Activated CD4-positive, alpha-beta T cell treated with anti-CD3 and anti-CD28 coated beads, Interleukin-2, amount 50 U/mL, for 48 hours (primary cell): ENCODE results near the gene IDI1.
"Not testable (repeated sequence)": the region's sequence is repeated elsewhere in the genome, so short reads cannot be mapped to it uniquely, and the experiment has no call there.

Experiments used
- DNase-seq, 2 experiments: peaks; one replicate each; pipeline ENCODE4 v3.0.0-alpha.2; 2020

Gene IDI1

DNA sequence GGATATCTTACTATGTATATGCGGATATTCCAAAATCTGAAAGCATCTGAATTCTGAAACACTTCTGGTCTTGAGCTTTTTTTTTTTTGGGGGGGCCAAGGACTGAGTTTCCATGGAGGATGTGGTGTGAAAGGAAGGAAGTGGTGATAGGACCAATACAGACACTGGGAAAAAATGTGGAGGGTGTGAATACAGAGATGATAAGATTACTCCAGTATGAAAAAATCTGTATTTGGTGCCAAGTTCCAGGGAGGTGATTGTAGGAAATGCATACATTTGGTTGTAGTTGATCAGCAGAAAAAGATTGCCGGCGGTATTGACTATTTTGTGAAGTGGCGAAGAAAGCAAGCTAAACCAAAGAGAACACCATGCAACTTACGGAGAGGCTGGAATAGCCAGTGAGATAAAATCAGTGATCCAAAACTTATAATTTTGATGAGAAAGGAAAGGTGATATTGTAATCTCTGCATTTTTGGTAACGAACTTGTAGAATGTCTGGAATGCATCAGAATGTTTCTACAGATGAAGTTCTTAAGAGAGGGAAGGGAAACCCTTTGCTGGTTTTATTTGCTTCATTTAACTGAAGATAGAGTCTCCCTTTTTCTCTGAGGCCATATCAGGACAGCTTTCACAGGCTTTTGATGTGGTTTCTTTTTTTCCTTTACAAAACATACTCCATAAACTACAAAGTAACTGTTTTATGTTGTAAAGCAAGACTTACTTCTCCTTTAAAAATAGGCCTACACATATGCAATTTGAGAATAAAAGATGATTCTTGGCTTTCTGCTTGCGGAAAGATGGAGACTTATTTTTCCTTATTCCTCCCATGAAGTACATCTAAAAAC is 13.2 kb upstream of the IDI1 start:
- no peak for DNase-seq

DNA sequence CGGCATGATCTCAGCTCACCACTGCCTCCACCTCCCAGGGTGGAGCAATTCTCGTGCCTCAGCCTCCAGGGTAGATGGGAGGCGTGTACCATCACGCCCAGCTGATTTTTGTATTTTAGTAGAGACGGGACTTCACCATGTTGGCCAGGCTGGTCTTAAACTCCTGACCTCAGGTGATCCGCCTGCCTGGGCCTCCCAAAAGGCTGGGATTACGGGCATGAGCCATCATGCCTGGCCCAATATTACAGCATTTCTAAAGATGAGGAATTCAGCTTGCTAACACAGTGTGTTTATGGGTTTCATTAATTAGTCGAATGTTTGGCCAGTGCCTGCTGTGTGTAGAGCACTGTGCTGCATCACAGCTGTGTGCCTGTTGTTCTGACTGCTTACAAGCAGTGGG is 11.0 kb upstream of the IDI1 start:
- DNase-seq = no peak

DNA sequence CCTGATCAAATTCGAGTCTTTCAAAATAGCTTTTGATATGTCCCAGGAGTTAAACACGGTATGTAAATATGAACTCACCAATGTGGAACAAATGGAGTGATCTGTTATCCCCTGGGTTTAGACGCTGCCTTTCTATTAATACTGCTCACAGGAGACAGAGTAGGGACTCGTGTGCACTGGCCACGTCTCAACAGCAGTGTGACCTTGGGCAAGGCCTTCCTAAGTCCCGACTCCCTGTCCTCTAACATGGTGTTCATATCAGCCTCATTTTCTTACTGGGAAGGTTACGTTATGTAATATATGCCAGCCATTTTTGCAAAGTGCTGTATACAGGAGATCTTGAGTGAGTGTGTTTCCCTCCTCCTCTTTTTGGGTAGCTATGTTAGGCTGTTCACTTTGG is 9.1 kb upstream of the IDI1 start:
- DNase-seq = no peak

DNA sequence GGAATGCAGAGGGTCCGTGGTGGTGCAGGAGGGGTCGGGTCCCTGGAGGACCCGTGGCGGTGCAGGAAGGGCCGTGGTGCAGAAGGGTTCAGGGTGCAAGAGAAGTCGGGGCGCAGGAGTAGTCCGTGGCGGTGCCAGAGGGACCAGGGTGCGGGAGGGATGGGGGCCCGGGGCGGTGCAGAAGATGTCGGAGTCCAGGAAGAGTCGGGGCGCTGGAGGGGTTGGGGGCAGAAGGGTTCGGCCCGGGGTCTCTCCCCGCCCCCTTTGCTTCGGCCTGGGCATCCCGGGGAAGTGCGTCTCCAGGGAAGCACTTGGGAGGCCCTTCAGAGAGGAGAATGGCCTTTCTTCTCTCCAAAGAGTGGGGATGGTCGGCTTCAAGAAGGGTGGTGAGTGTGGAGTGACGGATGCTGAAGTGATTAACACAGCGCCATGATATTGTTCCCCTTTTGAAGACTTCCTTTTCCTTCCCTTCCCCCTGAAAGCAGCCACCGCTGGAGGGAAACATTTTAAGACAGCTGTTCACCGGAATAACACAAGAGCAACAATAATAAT is 8.3 kb upstream of the IDI1 start:
- DNase-seq = peak in 1 of 2 experiments; percentile 19

DNA sequence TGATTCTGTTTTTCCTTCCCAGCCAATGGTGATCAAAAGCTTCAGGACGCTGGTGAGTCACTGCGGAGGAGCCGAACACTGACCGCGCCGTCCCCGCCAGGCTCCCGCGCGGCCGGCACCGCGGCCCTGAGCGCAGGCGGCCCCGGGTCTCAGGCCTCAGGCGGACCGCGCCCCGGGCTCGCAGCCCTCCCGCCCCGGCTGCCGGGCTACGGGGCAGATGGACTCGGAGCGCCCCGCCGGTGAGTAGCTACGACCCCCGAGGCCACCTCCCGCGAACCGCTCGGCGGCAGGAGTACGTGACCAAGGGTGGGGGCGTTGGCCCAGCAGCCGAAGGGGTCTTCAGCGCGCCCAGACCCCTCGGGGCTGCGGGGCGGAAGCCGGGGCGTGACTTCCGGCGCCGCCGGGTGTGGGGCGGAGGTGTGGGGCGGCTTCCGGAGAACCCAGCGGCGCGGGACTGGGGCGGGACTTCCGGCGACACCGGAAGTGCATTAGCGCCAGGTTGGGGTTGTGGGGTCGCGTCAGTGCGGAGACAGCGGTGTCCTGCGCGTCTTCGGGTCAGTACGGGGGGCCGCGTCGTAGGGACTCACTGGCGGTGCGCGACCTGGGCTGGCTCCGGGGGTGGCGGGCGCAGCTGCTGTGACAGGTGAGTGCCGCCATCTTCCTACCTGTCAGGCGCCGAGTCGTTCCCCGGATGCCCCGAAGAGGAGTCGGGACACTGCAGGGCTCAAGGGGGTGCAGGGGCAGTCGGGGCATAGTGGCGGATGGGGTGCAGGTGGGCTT is 7.6 kb upstream of the IDI1 start, which contains the start of gene WDR37:
Gene WDR37 (plus strand): TSS at position 60 of the 780 bp plus-strand sequence. CDS start 15,771 bp downstream, outside the sequence.
- peak; percentile 88 to 90 for DNase-seq

DNA sequence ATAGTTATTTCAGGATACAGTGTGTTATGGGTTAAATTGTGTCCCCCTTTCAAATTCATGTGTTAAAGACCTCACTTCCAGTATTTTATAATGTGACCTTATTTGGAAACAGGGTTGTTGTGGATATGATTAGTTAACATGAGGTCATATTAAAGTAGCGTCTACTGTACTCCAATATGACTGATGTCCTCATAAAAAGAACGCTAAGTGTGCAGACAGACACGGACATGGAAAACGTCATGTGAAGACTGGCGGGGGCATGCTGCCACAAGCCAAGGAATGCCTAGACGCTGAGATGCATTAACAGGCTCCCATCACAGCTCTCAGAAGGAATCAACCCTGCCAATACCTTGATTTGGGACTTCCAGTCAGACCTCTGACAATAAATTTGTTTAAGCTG is 5.8 kb upstream of the IDI1 start:
- DNase-seq = no peak

DNA sequence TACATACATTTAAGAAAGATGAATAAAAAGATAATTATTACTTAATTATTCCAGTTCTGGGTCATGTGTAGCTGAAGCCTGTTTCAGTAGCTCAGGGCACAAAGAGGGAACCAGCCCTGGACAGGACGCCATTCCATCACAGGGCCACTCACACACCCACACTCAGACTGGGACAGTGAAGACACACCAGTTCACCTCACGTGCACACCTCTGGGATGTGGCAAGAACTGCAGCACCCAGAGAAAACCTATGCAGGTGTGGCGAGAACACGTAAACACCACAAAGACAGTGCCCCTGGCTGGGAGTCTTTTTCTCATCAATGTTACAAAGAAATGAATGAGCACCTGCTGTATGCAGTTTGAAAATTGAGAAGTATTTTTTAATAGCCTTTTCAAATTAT is 1.6 kb upstream of the IDI1 start:
- DNase-seq = peak; percentile 32 to 49

DNA sequence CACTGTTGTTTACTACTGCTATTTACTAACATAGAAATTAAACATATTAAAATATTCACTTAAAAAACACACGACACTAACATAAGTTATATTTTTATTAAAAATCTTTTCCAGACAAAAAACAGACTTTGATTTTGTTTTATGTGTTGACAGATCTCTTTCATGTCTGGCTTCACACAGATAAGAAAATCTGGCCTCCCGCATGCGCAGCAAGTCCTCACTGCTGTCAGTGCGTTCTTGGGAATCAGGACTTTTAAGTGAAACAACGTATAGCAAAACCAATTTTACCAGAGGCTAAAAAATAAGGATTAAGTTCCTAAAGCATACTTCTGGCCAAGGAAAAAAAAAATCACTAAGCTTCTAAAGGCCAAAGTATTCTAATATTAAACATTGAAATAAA is 1.2 kb upstream of the IDI1 start:
- DNase-seq = peak in 1 of 2 experiments; percentile 45

DNA sequence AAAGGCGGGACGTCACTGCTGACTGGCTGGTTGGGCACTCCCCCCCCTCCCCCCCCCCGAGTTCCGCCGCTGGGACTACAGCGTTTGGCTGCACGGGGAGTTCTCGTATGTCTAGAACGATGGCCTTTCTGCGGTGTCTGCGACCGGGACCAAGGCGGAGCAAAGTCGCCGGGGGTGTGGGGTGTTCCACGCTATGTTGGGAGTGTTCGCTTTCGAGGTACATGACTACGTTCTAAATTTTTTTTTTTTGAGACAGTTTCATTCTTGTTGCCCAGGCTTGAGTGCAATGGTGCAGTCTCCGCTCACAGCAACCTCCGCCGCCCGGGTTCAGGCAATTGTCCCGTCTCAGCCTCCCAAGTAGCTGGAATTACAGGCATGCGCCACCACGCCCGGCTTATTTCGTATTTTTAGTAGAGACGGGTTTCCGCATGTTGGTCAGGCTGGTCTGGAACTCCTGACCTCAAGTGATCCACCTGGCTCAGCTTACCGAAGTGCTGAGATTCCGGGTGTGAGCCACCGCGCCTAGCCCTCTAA is 573 bp upstream of the IDI1 start:
- no peak for DNase-seq

DNA sequence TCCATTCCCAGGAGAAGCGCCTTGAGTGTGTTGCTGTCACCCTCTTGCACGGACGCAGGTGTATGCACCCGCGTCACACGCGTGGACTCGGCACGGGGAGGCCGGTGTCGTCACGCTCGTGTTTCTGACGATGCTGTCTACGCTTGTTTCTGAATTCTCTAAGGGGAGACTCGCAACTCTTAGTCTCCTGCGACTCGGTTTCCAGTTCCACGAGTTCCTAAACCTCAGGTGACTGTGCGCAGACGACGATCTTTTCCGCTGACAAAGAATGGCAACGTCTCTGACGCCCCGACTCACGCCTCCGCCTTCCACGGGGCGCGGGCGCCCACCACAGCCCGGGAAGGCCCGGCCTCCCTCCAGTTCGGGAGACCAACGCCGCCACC is 579 bp downstream of the IDI1 start:
- DNase-seq = no peak

DNA sequence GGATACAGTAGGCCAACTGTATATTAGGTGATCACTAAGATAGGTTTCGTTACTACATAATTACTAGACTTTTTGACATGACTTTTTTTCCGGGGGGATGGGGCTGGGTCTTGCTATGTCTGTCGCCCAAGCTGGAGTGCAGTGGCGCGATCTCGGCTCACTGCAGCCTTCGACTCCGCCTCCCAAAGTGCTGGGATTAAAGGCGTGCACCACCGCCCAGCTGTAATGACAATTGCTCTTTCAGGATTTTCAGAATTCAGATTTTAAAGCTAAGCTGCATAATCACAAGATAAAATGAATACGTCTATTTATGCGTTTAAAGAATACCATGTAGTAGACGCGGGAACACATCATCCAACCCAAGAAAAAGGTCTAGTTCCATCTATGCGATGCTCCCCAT is 982 bp downstream of the IDI1 start:
- DNase-seq = peak in 1 of 2 experiments; percentile 36

DNA sequence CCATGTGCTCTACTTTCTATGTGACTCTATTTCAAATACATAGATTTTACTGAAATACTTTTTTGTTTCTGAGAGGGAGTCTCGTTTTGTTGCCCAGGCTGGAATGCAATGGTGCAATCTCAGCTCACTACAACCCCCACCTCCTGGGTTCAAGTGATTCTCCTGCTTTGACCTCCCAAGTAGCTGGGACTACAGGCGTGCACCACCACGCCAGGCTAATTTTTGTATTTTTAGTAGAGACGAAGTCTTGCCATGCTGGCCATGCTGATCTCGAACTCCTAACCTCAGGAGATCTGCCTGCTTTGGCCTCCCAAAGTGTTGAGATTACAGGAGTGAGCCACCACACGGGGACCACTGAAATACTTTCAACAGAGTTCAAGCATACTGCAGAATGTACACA is 3.5 kb downstream of the IDI1 start:
- DNase-seq = no peak

DNA sequence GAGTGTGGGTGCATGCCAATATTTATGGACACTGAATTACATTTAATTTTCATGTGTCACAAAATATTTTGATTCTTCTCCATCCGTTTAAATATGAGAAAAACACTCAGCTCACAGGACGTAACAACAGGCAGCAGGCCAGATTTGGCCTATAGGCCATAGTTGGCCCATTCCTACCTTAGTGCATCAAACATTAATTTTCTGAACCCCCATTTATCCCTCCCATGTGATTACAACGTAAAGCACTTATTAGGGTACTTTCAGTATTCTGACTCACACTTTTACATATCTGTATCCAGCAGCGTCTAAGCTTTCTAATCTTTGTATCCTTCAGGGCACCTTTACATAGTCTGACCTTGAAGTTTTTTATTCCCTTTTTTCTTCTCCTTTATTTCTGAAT is 4.0 kb downstream of the IDI1 start:
- DNase-seq = no peak

DNA sequence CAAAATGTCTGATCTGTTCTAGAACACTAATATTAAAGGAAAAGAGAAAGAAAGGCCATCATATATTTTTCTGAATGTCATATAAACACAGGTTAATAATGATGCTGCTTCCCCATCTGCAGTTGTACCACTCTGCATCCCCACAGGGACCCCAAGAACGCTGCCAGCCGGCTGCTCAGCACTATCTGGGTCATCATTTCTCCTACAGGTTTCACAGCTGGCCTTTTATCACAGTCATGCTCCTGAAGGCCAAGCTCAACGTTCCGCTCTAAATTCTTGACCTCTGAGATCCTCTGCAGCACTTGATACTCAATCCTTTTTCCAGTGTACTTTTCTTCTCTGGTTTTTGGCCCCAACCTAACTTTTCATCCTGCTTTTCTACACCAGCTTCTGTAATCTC is 4.8 kb downstream of the IDI1 start:
- no peak for DNase-seq

DNA sequence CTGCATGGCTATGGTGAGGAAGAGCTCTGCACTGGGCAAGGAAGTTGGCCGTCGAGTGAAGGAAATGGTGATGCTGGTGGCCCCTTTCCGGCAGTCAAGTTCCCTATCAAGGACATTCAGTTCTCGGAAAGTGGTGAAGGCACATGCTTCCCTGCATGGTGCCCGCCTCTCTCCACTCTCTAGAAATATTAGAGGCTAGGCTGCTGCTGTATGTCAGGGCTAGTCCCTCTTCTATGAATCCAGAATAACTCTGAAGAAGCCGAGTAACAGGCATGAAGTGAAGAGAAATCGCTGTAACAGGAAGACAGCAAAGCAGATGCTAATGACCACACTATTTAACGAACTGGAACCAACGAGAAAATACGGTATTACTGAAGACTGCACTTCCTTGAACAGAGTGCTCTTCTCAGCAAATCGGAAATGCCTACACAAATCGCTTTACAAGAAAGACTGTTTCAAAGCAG is 5.4 kb downstream of the IDI1 start:
- no peak for DNase-seq

DNA sequence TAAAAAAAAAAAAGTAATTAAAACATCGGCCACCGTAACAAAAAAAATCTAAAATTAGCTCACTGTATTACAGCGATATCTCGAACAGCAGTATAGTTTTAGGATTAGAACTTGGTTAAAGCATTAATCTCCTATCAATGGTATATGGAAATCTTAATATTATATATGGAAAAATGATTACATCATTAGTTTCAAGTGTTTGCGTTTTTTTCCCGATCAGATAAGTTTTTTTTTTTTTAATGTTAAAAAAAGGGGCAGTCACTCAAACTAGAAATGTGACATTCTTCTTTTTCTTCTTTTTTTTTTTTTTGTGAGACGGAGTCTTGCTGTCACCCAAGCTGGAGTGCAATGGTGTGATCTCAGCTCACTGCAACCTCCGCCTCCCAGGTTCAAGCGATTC is 7.4 kb downstream of the IDI1 start:
- DNase-seq = no peak

DNA sequence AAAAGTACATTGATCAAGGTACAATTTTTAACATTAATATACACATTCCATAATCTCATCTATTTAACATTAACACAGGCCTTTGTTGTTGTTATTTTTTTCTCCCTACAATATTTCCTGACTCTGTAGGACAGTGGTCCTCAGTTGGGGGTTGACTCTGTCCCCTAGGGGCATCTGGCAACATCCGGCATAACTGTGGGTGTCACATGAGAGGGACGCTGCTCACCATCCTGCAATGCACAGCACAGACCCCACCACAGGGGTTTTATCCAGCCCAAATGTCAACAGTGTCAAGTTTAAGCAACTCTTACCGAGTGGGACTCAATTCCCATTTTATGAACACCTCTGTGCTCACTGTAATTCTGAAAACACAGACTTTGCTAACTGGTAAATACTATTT is 8.8 kb downstream of the IDI1 start:
- no peak for DNase-seq

DNA sequence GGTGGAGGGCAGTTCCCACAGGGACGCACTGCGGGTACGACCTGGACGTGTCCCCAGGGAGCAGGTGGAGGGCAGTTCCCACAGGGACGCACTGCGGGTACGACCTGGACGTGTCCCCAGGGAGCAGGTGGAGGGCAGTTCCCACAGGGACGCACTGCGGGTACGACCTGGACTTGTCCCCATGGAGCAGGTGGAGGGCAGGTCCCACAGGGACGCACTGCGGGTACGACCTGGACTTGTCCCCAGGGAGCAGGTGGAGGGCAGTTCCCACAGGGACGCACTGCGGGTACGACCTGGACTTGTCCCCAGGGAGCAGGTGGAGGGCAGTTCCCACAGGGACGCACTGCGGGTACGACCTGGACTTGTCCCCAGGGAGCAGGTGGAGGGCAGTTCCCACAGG is 10.2 kb downstream of the IDI1 start:
- not testable (repeated sequence) for DNase-seq

DNA sequence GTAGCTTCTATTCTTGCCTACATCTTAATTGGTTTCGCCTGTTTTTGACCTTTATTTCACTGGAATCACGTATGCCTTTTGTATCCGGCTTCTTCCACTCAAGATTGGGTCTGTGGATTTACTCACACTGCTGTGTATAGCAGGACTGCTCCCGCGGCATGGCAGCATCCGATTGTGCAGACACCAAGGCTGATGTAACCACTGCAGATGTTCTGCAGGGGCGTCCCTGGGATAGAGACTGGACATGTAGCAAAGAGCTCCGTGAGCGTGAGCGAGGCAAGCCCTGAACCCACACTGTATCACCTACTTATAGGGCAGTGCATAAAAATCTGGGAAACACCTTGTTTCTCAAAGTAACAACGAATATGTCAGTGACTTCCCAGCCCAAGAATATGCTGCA is 11.8 kb downstream of the IDI1 start:
- no peak for DNase-seq

DNA sequence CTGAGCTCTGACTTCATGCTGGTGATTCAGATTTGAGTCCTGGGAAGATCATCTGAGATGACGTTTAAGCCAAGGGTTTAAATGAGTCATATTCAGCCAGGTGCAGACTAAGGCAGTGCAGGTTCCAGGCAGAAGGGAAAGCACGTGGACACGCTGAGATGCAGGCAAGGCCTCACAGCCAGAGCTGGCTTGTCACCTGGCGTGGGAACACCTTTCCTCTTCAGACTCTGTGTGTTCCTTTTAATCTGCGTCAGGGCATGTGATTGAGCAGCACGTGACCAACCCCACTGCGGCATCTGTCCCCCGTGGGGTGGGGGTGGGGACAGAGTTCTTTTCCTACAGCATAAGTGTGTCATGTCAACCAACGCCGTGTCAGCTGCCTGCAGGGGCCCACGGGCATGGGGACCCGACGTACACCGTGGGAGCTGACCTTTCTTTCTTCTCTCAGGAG is 12.6 kb downstream of the IDI1 start:
- DNase-seq = no peak

DNA sequence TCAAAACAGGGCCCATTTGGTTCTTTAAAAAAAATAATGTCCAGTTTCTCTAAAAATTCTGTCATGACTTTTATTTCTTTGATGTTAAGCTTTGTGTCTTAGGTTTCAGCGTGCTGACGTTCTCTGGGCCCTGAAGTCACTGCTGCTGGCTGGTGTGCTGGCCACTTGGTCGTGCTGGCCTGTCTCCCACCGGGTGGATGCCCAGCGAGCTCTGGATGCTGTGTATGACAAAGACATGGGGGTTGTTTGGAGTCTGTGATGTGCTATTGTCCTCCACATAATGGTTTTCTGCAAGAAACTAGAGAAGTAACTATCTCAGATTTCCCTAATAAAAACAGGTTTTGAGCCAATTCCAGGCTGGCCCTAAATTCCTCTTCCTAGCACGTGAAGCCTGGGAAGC is 13.7 kb downstream of the IDI1 start:
- no peak for DNase-seq

DNA sequence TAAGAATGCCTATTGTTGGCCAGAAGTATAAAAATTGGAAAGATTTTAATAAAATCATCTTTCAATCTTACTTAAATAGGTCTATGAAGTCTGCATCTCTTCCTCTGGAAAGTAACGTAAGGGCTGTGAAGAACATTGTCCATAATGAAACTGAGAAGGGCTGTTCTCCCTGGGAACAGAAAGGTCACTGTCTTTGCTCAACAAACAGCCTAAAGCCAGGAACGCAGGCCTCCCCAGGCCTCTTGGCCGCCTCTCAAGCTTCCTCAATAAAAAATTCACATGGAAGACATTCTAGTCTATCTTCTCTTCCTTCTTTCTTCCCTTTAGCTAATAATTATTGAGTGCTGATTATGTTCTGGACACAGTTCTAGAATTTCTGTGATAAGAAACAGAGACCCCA is 14.2 kb downstream of the IDI1 start:
- DNase-seq = no peak

DNA sequence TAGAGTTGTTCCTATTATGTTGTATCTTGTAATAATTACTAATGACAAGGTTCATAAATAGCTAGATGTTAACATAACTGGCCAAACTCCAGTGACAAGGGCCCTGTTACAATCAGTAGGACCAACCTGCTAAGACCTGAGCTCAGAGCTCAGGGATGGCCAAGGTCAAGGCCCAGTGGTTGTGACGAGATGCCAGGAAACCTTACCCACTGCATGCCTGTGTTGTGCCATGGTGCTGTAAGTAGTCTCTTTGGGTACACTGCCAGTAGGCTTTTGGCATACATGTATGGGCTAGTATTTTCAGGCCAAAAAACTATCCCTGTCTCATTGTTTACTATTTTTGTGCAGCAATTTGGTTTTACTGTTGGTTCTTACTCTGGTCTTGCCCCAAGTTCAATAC is 15.3 kb downstream of the IDI1 start:
- no peak for DNase-seq

DNA sequence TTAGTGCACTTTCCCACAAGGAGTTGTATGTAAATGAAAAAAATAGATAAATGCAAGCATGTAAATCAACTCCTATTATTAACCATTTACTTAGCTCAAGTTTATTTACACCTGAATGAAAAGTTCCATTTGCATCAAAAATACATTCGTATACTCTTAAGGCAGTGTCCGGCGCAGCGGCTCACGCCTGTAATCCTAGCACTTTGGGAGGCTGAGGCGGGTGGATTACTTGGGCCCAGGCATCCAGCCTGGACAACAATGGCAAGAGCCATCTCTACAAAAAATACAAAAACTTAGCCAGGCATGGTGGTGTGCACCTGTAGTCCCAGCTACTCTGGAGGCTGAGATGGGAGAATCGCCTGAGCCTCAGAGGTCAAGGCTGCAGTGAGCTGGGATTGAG is 19.1 kb downstream of the IDI1 start:
- DNase-seq = no peak
